Measurements from ENCODE around the gene CITED2. TPM values are rescaled to one million over a fixed set of nuclear protein-coding genes. Genes with fewer than 3 reads are reported as not detected.
"Not testable (repeated sequence)": the region's sequence is repeated elsewhere in the genome, so short reads cannot be mapped to it uniquely, and the experiment has no call there.

Gene CITED2
- total RNA-seq, 1 experiment from 2014 or later: 19.3 TPM

- DNase-seq (ENCODE audit: low read depth): no peak
Measured at GRCh38 chr6:139364982-139365379, 9.5 kb downstream of the CITED2 start.

DNA sequence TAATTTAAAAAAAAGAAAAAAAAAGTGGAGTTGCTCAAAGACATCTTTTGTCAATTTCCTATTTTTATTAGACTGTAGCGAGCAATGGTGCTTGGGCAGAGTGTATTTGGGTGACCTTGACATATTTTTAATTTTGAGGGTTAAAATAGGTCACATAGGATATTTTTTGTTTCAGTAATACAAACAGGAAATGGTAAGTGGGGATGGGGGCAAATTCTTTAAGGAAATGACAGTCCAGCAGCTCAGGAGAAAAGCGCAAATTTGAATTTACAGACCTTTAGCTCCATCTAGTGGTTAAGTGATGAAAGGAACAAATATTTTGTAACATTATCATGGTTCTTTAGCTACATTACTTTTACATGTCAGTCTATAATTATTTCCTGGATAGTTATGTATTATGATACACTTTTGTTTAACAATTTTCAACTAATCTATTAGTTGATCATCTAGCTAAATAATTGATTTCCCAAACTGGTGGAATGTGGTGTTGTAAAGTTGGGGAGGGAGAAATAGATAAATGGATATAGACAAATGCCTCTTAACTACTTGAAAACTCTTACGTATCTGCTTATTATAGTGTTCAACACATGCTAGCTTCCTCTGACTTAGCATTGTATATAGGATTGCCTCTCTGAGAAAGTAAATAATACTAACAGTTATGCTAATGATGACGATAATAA lies 10.0 kb downstream of the CITED2 start:
- peak; percentile 29 for DNase-seq (ENCODE audit: low read depth)

GRCh38 chr6:139363797-139364196 lies 10.7 kb downstream of the CITED2 start:
- DNase-seq (ENCODE audit: low read depth): not testable (repeated sequence)

- DNase-seq (ENCODE audit: low read depth): not testable (repeated sequence)
Measured at GRCh38 chr6:139363123-139363522, 11.3 kb downstream of the CITED2 start.

DNA sequence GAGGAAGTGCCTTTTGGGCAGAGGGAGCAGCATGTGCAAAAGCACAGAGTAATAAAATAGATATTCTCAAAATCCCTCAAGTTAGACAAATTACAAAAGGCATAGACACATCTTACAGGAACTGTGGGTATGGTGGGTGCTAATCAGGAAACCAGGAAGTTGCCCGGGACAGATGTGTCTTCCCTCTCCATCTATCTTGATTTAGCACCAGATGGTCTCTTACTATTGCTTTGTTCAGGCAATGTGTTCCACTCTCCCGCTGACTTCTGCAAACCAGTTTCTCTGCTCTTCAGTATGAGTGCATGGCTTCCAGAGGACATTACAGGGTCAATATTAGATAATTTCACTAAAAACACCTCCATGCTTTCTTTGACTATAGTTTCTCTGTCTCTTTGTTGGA lies 13.2 kb downstream of the CITED2 start:
- DNase-seq (ENCODE audit: low read depth): no peak

DNA sequence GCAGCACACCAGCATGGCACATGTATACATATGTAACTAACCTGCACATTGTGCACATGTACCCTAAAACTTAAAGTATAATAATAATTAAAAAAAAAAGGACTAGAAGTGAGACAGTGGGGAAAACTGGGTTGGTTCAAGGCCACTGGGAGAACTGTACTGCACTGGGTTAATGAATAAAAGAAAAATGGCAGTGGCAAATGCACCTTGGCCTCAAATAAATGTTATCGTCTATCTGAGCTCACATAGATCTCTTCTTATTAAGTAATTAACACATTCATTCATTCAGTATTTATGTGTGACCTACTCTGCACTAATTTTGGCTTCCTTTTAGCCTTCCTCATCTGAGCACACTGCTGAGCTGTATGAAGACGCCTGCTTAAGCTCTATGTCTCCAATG lies 17.5 kb downstream of the CITED2 start:
- no peak for DNase-seq (ENCODE audit: low read depth)

- no peak for DNase-seq (ENCODE audit: low read depth)
Measured at GRCh38 chr6:139355777-139356445, 18.5 kb downstream of the CITED2 start.

DNA sequence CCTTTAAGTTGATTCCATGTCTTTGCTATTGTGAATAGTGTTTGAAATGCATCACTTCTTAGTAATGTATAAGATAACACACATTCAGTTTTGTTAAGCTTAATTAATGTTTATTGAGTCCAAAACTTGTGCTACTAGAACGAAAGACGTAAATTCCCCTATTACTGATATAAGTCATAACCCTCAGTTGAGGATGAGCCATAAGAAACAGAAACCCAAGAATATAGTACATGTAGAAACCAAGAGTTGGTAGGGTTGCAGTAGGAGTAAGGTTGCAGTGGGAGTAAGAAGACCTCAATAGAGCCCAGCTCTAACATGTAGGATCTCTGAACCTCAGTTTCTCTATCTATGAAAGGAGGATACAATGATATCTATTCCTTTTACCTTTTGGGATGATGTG lies 19.3 kb downstream of the CITED2 start:
- no peak for DNase-seq (ENCODE audit: low read depth)

GRCh38 chr6:139354189-139354588 lies 20.3 kb downstream of the CITED2 start:
- DNase-seq (ENCODE audit: low read depth): no peak

- DNase-seq (ENCODE audit: low read depth): no peak
Measured at GRCh38 chr6:139349464-139350020, 24.9 kb downstream of the CITED2 start.

- DNase-seq (ENCODE audit: low read depth): no peak
Measured at GRCh38 chr6:139346392-139346791, 28.1 kb downstream of the CITED2 start.

- DNase-seq (ENCODE audit: low read depth): no peak
Measured at GRCh38 chr6:139344186-139344963, 30.1 kb downstream of the CITED2 start.

DNA sequence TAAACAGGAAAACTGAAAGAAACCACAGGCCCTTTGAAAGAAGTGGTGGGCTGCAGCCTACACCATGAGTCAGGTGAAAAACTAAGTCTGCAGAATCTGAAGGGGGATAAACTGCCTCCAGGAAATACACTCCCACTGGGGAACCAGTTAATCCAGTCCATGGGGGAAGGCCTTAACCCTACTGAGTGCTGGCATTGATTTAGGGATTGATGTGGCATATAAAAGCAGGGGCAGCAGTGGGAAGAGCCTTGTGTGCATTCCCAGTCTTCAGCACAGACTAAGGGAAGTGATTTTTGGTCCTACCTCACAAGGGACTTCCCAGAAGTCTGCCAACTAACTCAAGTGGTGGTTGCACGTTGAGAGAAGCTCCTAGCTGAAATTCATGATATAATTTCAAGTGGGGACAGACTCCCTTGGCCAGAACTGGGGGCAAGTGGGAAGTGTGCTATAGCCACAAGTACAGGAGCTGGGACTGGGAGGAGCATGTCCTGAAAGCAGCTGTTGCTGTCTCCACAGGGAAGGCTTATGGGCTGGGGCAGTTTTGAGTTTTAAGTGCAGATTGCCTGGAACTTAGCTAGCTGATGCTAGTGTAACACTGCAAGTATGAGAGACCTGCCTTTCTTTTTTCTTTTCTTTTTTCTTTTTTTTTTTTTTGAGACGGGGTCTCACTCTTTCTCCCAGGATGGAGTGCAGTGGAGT lies 31.2 kb downstream of the CITED2 start:
- DNase-seq (ENCODE audit: low read depth): no peak

DNA sequence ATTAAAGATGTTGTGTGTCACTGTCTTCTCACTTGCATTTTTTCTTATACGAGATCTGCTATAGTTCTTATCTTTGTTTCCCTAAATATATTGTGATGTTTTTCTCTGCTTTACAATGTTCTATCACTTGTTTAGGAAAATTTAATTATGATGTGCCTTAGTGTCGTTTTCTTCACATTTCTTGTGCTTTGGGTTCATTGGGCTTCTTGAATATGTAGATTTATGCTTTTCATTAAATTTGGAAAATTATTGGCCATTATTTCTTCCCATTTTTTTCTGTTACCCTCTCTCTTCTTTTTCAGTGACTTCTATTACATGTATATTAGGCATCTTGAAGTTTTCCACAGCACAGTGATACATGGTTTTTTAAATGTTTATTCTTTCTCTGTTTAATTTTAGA lies 33.4 kb downstream of the CITED2 start:
- no peak for DNase-seq (ENCODE audit: low read depth)

DNA sequence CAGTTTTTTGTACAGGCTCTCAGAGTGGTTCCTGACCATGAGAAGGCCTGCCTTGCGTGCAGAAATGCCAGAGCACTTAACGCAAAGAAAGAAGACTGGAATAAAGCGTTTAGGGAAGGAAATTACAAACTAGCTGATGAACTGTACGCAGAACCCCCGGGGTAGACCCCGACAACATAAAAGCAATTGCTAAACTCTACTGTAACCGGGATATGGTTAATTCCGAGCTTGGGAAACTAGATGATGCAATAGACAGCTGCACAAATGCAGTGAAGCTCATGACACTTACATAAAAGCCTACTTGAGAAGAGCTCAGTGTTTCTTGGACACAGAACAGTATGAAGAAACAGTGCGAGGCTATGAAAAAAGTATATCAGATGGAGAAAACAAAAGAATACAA lies 35.7 kb downstream of the CITED2 start:
- DNase-seq (ENCODE audit: low read depth): no peak

DNA sequence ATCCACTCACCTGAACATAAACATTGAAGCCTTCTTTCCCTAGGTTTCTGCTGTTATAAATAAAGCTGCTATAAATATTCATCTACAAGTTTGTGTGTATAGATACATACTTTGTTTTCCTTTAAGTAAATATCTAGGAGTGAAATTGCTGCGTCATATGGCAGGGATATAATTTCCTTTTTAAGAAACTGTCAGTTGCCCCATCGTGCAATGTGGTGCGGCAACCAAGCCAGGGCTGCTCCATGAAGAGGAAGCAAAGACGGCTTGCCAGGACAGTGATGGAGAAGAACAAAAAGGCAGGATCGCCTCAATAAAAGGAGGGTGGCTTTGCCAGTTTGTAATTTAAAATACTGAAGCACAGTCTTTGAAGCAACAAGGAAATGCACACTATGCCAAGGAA lies 36.6 kb downstream of the CITED2 start:
- DNase-seq (ENCODE audit: low read depth): no peak

DNA sequence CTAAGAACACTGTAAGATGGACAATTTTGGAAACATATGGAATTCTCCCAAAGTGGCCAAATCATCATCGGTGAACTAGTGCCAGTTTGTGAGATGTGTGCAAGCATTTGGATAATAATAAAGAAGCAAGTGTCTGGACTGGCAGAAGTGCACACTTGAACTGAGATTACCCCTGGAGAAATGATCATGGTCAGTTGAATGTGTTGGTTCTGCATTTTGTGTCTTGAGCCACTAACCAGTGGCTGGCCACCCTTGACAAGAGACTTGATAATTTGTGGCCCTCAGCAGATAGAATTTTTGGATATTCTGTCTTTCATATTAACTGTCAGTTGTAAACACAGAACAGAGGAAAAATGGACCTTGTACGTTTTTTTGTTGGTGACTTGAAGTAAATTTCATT lies 37.4 kb downstream of the CITED2 start:
- DNase-seq (ENCODE audit: low read depth): no peak

DNA sequence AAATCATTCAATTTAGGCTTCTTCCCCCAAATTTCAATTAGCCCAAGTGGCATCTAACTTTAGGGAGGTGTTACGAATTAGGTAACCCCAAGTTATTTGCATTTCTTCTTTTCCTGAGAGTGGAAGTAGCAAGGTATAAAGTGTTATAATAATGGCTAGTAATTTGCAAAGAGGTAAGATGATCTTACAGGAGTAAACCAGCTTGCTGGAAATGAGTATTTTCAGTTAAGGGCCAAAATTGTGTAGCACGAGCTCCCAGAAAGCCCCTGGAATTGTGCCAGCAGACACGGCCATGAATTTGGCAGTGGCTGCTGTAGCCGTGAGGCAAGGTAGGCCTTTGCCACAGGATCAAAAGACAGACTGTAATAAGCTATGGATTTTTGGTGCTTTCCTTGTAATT lies 38.0 kb downstream of the CITED2 start:
- DNase-seq (ENCODE audit: low read depth): peak; percentile 57

GRCh38 chr6:139335447-139336210 lies 38.8 kb downstream of the CITED2 start:
- DNase-seq (ENCODE audit: low read depth): no peak

DNA sequence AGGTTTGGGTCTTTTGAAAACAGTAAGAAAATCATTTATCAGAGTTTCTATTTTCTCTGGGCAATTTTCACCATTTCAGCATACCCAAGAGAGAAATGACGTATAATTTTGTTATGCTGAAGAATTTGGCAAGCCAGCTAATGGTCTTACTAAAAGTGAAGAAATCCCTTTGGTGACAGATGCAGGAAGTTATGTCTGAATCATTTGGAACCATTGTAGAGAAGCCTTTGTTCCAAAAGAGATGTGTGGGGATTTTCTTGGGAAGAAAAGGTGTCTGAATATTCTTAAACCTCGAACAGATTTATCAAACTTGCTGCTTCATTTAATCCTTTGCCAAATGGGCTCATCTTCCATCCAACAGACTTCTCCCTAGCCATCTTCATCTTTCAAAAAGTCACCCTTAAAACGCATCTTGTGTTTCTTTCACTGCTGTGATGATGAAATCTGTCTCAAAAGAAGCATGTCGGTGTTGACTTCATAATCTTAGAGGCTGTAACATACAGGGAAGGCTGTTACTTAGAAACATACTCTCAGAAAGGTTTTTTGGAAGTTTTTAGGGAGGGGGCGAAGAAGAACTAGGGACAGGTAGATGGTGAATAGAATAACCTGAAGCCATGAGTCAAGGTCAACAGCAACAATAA lies 39.5 kb downstream of the CITED2 start:
- peak; percentile 51 for DNase-seq (ENCODE audit: low read depth)

Data from Daoy (cell line).